ENCODE data around the gene PARP12.

PARP12 gene

DNA sequence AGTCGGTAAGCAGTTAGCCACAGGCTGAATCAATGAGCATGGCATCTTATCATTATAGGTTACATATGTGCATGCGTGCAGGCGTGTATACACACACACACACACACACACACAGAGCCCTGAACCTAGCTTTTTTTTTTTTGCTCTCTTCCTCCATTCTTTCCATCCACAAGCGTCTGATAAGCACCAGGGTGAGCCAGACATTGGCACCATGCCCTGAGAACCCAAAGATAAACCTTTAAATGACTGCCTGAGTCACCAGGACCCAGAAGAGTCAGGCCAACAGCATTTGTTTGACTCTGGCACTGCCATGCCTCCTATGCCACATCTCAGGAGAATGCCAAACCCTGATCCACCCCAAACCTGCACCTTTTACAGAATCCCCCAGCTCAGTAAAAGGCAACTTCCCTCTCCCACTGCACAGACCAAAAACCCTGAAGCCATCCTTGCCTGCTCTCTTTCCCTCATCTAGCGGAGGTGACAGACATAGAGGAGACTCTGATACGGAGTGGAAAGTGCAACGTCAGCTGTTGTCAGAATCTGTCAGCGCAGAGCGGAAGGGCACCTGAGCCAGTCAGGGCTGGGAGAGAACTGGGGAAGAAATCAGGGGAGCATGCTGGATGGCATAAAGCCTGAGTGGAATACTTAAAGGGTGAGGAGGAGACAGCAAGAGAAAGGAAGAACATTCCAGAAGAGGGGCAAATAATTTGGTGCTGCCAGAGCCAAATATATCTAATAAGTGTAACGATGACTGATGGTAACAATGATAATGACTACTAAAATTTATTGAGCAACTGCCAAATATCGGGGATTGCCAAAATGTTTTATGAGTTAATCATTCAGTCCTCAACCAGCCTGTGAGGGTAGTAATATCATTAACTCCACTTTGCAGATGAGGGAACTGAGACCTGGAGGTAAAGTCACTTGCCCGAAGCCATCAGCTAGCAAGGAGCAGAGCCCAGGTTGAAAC, 3.2 kb downstream of the PARP12 start:
- peak; percentile 95 for DNase-seq

GRCh38 chr7:140058517-140058916, 4.2 kb downstream of the PARP12 start:
- no peak for DNase-seq

DNA sequence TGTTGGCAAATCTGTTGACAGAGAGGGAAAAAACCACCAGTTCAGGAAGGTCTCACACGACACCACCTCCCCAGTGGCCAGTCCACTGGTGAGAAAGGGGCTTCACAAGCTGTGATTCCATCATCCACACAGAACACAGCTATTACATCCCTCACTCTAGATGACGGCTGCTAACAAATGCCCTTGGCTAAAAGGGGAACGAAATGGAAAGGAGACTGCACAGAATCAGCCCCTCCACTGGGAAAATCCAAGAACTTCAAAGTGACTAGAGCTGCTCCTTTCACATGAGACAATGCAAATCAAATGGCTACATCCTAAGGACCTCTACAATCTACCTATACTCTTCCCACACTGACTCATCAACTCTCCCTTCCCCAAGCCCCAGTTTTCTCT, 5.6 kb downstream of the PARP12 start:
- DNase-seq, result no peak

DNA sequence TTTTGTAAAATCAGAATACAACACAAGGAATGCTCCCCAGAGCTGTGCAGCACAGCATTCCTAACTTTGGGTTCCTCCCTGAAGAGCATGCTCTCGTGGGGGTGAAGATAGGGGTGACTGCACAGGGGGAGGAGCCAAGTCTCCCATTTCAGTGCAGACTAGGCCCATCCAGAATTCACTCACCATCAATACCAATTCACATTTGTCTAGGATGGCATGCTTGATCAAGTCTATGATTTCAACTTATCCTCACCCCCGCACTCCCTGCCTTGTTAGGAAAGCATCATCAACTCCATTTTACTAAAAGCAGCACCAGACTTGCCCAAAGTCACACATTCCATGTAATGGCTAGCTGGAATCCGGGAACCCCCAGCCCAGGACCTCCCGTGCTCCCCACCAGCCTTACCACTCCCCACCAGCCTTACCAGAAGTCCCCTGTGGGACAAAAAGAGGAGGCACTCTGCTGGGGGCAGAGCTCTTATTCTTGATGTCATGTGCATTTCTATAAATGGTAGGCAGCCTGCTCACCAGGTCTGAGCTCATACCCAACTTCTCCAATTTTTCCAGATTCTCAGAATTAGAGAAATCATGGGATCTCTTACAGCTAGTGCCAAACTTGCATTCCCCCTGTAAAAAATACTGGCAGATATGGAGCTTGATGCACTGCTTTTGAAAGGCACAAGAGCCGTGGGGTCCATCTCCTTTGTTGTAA, 6.2 kb downstream of the PARP12 start:
- no peak for DNase-seq

GRCh38 chr7:140055833-140056232, 6.9 kb downstream of the PARP12 start:
- DNase-seq, result no peak

DNA sequence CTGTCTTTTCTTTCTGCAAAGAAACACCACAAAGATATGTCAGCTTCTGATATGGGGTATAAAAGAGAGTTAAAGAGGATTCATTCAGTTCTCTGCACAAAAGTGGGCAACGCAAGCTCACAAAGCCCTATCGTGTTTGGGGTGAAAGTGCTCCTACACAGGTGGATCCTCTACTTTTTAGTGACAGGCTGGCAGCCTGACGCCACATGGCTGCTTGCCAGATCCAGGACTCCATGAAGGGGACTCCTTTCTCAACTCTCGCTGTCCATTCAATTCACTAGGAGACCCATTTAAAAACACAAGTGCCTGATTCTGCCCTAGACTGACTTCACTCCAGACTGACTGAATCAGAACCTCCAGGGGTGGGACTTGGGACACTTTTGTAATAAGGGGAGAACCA, 8.0 kb downstream of the PARP12 start:
- DNase-seq, result no peak

- no peak for DNase-seq
Measured at GRCh38 chr7:140053812-140054539, 8.8 kb downstream of the PARP12 start.

DNA sequence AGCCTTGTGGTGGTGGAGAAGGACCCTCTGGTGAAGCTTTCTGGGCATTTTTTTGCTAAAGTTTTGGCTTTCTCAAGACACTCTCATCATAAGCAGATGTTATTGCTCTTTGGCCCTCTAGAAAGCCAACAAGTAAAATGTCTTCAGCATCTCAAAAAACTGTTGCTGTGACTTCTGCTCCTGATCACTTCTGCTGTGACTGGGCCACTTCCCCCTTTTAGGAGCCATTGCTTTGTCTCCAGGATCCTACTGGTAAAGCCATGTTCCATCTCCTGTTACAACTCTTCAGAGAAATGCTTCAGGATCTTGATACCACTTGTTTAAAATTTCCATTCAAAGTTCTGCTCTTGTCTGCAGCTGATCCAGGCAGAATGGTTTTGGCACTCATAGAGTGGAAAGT, 10.9 kb downstream of the PARP12 start:
- no peak for DNase-seq

- DNase-seq, result no peak
Measured at GRCh38 chr7:140050100-140050499, 12.7 kb downstream of the PARP12 start.

DNA sequence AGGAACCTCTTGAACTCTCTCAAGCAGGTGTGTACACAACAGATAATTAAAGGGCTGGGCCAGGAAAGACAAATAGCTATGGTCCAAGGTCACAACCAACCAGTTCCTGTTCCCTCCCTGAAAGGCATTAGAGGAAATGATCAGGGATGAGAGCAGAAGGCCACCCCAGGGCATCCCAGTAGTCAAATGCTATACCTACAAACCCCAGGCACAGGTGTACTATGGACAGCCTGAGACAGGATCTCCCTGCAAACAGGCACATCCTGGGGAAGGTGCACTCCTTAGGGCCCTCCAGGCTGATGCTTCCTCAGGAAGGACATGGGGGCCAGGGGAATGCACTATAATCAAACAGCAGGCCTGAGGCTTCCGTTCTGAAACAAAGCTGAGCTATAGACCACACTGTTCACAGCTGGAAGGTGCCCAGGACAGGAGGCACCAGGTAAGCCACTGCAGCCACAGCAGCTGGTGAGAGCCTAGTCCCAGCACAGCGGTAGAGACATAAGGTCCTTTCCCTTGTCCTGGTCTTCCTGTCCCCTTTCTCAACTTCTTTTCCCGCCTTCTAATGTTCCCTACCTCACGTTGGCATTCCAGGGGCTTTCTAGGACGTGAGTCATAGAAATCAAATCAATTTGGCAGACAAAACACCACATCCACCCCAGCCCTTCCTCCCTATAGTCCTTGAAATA, 13.3 kb downstream of the PARP12 start:
- peak; percentile 40 for DNase-seq

DNA sequence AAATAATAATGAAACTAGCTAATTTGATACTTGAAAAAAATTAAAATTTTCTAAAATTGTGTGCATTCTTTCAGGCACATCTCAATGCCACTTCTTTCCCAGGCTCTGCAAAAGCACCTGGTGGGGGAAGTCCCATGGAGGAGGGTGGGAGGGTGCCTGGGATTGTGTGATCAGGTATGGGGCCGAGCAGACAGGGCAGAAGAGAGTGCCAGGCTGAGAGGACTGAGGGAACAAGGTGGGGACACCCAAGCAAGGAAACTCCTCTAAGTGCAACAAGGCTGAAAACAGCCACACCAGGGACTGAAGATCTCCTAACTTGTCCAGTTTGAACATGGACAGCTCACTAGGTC, 13.8 kb downstream of the PARP12 start:
- no peak for DNase-seq

- no peak for DNase-seq
Measured at GRCh38 chr7:140048138-140048537, 14.6 kb downstream of the PARP12 start.

DNA sequence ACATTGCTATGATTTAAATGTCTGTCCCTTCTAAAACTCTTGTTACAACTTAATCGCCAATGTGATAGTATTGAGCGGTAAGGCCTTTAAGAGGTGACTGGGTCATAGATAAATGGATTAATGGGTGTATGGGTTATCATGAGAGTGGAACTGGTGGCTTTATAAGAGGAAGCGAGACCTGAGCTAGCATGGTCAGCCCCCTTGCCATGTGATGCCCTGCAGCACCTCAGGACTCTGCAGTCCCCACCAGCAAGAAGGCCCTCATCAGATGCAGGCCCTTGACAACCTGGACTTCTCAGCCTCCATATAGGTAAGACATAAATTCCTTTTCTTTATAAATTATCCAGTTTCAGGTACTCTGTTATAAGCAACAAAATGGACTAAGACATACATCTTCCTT, 15.6 kb downstream of the PARP12 start:
- no peak for DNase-seq

GRCh38 chr7:140045697-140046096, 17.1 kb downstream of the PARP12 start:
- no peak for DNase-seq

- DNase-seq, result no peak
Measured at GRCh38 chr7:140044251-140044650, 18.5 kb downstream of the PARP12 start.

GRCh38 chr7:140042386-140042670, 20.4 kb downstream of the PARP12 start:
- no peak for DNase-seq

DNA sequence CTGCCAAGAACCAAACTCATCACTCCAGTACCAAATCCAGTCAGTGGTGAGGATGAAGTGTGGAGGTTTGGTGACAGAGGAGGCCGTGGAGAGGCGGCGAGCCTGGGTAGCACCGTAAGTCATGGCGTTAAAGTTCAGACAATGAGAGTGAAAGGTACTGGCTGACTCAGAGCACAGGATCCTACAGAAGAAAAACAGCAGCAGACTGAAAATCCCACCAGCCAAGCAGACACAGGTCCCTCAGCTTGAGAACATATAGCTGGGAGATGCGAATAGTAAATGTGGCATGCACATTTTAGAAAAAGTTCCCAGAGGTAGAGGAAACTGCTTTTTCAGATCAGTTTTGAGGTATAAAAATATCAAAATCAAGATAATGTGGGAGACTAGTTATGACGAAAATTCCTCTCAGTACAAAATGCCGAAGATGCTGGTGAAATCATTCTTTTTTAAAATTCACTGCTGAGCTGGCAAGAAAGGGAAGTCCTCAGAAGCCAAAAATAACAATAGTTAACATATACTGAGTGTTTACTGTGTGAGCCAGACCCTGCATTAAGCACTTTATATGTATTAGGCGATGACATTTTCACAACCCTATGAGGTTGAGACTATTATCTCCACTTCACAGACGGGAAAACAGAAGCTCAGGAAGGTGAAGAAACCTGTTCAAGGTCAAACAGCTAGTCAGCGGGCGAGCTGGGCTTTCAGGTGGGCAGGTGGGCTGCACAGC, 20.9 kb downstream of the PARP12 start:
- DNase-seq, result peak; percentile 72

GRCh38 chr7:140039896-140040295, 22.9 kb downstream of the PARP12 start:
- no peak for DNase-seq

DNA sequence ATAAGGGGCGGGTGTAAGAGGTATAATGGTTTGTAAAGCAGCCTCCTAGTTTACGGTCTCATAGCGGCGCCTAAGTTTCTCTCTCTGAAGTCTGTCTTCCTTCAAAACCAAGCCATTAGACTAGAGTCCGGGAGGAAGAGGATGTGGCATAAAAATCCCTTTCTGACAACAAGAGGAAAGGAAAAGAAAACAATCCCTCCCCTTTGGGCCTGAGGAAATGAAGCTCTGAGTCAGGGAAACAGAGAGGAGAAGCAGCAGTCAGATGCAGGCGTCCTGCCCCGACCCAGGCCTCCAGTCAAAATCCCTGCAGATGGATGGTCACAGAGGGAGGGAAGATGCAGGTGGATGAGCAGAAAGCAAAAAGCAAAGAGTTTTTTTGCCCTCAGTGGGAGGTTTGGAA, 23.7 kb downstream of the PARP12 start:
- DNase-seq, result peak; percentile 24

- DNase-seq, result peak; percentile 52
Measured at GRCh38 chr7:140036224-140036962, 26.4 kb downstream of the PARP12 start.

GRCh38 chr7:140035400-140036223, 27.1 kb downstream of the PARP12 start:
- peak; percentile 86 for DNase-seq
